H1 (cell line): ENCODE measurements around the gene ESR1. TPM values are rescaled to one million over a fixed set of nuclear protein-coding genes. Genes with fewer than 3 reads are reported as not detected.

Experiments used
- CTCF ChIA-PET: fragments of 300-600 bp; sonication (Branson Sonifier 250); formaldehyde crosslinking; loops from one replicate; lab custom pipeline; 2021; ENCODE audit not compliant: partially characterized antibody; lab: Charles Lee
- POLR2A ChIA-PET: fragments of 300-600 bp; sonication (Branson Sonifier 250); formaldehyde crosslinking; loops from one replicate; lab custom pipeline; 2021; ENCODE audit warnings: inconsistent platforms; ENCODE audit not compliant: partially characterized antibody; lab: Charles Lee
- DNase-seq, 2 experiments: peaks; one replicate each; pipeline versions ENCODE4 v3.0.0 to v3.0.0-alpha.2; 2010 to 2022; ENCODE audit warnings: low spot score in 2 of 2, low read depth in 1 of 2, mixed read lengths in 1 of 2
- FAIRE-seq: peaks from 2 replicates; lab custom pipeline; 2011; peaks lifted over from hg19 to GRCh38; lab: Jason Lieb, UNC
- H2AFZ ChIP-seq: 2 replicates; pipeline ENCODE4 v1.8.1; 2012; ENCODE audit warnings: low read length, inconsistent platforms
- H2AK5ac ChIP-seq: 2 replicates; pipeline ENCODE4 v1.6.1; 2013; ENCODE audit warnings: low read depth, low read length
- H2BK120ac ChIP-seq: replicated peaks from 2 replicates; pipeline ENCODE3; 2013; ENCODE audit warnings: low read depth, low read length, inconsistent platforms
- H2BK12ac ChIP-seq: 2 replicates; pipeline ENCODE4 v1.6.1; 2013; ENCODE audit warnings: low read depth, low read length
- H2BK15ac ChIP-seq: 2 replicates; pipeline ENCODE4 v1.6.1; 2013; ENCODE audit warnings: low read length
- H2BK20ac ChIP-seq: 2 replicates; pipeline ENCODE4 v1.6.1; 2013; ENCODE audit warnings: low read length
- H2BK5ac ChIP-seq: 2 replicates; pipeline ENCODE4 v1.6.1; 2013; ENCODE audit warnings: low read depth, low read length
- H3K14ac ChIP-seq: 2 replicates; pipeline ENCODE4 v1.6.1; 2013; ENCODE audit warnings: inconsistent platforms; ENCODE audit not compliant: insufficient read length
- H3K18ac ChIP-seq: 2 replicates; pipeline ENCODE4 v1.6.1; 2013; ENCODE audit warnings: low read length; ENCODE audit errors: extremely low read depth
- H3K23ac ChIP-seq: 2 replicates; pipeline ENCODE4 v1.6.1; 2013; ENCODE audit warnings: inconsistent platforms; ENCODE audit not compliant: insufficient read length
- H3K23me2 ChIP-seq: 2 replicates; pipeline ENCODE4 v1.6.1; 2013; ENCODE audit warnings: low read depth, low read length
- H3K27ac ChIP-seq: 2 replicates; pipeline ENCODE4 v1.6.1; 2011; ENCODE audit warnings: low read depth, low read length, inconsistent platforms
- H3K27me3 ChIP-seq, 4 experiments: replicated peaks in 1 of 4; 1 replicate in 1 of 4; 2 replicates in 3 of 4; pipeline versions ENCODE4 v1.6.1 to v1.8.1; 2011 to 2013; ENCODE audit warnings: low read length in 3 of 4, mild to moderate bottlenecking in 3 of 4, inconsistent platforms in 2 of 4, mixed read lengths in 2 of 4, moderate library complexity in 1 of 4; ENCODE audit not compliant: control insufficient read depth in 3 of 4, insufficient read depth in 3 of 4; ENCODE audit errors: extremely low read depth in 1 of 4
- H3K36me3 ChIP-seq, 4 experiments: 2 replicates each; pipeline versions ENCODE4 v1.6.1 to v1.8.1; 2011 to 2013; ENCODE audit warnings: mild to moderate bottlenecking in 4 of 4, low read length in 3 of 4, moderate library complexity in 2 of 4, control low read depth in 1 of 4, inconsistent platforms in 1 of 4; ENCODE audit not compliant: insufficient read depth in 4 of 4, control insufficient read depth in 2 of 4
- H3K4ac ChIP-seq: replicated peaks from 2 replicates; pipeline ENCODE3; 2013; ENCODE audit warnings: low read length, low read depth, mixed read lengths, inconsistent platforms; ENCODE audit not compliant: insufficient read length
- H3K4me1 ChIP-seq, 4 experiments: replicated peaks in 1 of 4; 1 replicate in 1 of 4; 2 replicates in 3 of 4; pipeline versions ENCODE4 v1.6.1 to v1.8.1; 2011 to 2013; ENCODE audit warnings: low read length in 3 of 4, inconsistent platforms in 2 of 4, mixed read lengths in 1 of 4; ENCODE audit not compliant: insufficient read depth in 4 of 4, control insufficient read depth in 3 of 4
- H3K4me2 ChIP-seq, 2 experiments: 2 replicates each; pipeline versions ENCODE4 v1.6.1 to v1.8.1; 2011 to 2013; ENCODE audit warnings: low read depth in 2 of 2, low read length in 2 of 2, control low read depth in 1 of 2, inconsistent platforms in 1 of 2, mild to moderate bottlenecking in 1 of 2; ENCODE audit not compliant: insufficient read depth in 1 of 2
- H3K4me3 ChIP-seq, 4 experiments: fragments of 200-600, 300-600 bp in 1 of 4; sonication (generic), shearing (Covaris generic), sonication (Bioruptor Twin) in 1 of 4; 2 replicates each; pipeline versions ENCODE4 v1.5.1 to v1.8.1; 2011 to 2016; ENCODE audit warnings: low read length in 4 of 4, low read depth in 3 of 4, control low read depth in 2 of 4, inconsistent platforms in 2 of 4, mild to moderate bottlenecking in 2 of 4, mixed read lengths in 1 of 4, moderate library complexity in 1 of 4; ENCODE audit not compliant: insufficient read depth in 2 of 4; ENCODE audit errors: extremely low read depth in 1 of 4
- H3K56ac ChIP-seq: replicated peaks from 2 replicates; pipeline ENCODE3; 2013; ENCODE audit warnings: low read depth, mild to moderate bottlenecking, mixed read lengths, low read length, inconsistent platforms; ENCODE audit not compliant: insufficient read length
- H3K79me1 ChIP-seq: 2 replicates; pipeline ENCODE4 v1.6.1; 2013; ENCODE audit warnings: low read depth, low read length, control low read depth
- H3K79me2 ChIP-seq, 2 experiments: 2 replicates each; pipeline versions ENCODE4 v1.6.1 to v1.8.1; 2012 to 2013; ENCODE audit warnings: low read length in 2 of 2, mild to moderate bottlenecking in 2 of 2, inconsistent platforms in 1 of 2; ENCODE audit not compliant: insufficient read depth in 2 of 2, control insufficient read depth in 1 of 2
- H3K9ac ChIP-seq, 4 experiments: replicated peaks in 1 of 4; 1 replicate in 1 of 4; 2 replicates in 3 of 4; pipeline versions ENCODE4 v1.6.1 to v1.8.1; 2011 to 2013; ENCODE audit warnings: low read depth in 3 of 4, low read length in 3 of 4, control low read depth in 2 of 4, mild to moderate bottlenecking in 2 of 4, moderate library complexity in 2 of 4, inconsistent platforms in 1 of 4; ENCODE audit errors: extremely low read depth in 1 of 4
- H3K9me3 ChIP-seq, 2 experiments: 2 replicates each; pipeline versions ENCODE4 v1.6.1 to v1.8.1; 2012 to 2013; ENCODE audit warnings: mild to moderate bottlenecking in 2 of 2, moderate library complexity in 2 of 2, control low read depth in 1 of 2, inconsistent platforms in 1 of 2, low read depth in 1 of 2, low read length in 1 of 2, mixed read lengths in 1 of 2; ENCODE audit not compliant: insufficient read depth in 2 of 2
- H4K20me1 ChIP-seq, 2 experiments: replicated peaks in 1 of 2; 2 replicates each; pipeline versions ENCODE3 to v1.8.1; 2011 to 2013; ENCODE audit warnings: inconsistent platforms in 2 of 2, low read length in 2 of 2, mild to moderate bottlenecking in 1 of 2; ENCODE audit not compliant: insufficient read depth in 2 of 2, control insufficient read depth in 1 of 2
- H4K5ac ChIP-seq: 2 replicates; pipeline ENCODE4 v1.6.1; 2013; ENCODE audit warnings: low read length, low read depth, mixed read lengths, inconsistent platforms; ENCODE audit not compliant: insufficient read length
- H4K8ac ChIP-seq: 2 replicates; pipeline ENCODE4 v1.8.0; 2013; ENCODE audit warnings: mild to moderate bottlenecking, moderate library complexity, low read length, inconsistent platforms; ENCODE audit not compliant: insufficient read depth; ENCODE audit errors: extremely low read depth
- H4K91ac ChIP-seq: replicated peaks from 2 replicates; pipeline ENCODE3; 2013; ENCODE audit warnings: low read length, mixed read lengths, inconsistent platforms; ENCODE audit not compliant: insufficient read length
- SP2 ChIP-seq: IDR thresholded peaks from 2 replicates; pipeline ENCODE4 v1.6.1; 2012; ENCODE audit warnings: mild to moderate bottlenecking, low read length, inconsistent platforms
- WGBS, 2 experiments: shearing (Covaris generic) in 1 of 2; methylation state at CpG; one replicate each; pipeline versions ENCODE4 v1.1.6 to v1.1.7; 2013 to 2015; ENCODE audit warnings: low lambda C conversion rate in 2 of 2, mixed read lengths in 2 of 2, inconsistent platforms in 1 of 2, low coverage in 1 of 2, missing lambda C conversion rate in 1 of 2; ENCODE audit not compliant: insufficient replicate concordance in 2 of 2, insufficient coverage in 1 of 2, insufficient read length in 1 of 2; ENCODE audit errors: extremely low coverage in 1 of 2, missing lambda C conversion rate in 1 of 2; 5-methylcytosine and 5-hydroxymethylcytosine counted together
- polyA plus RNA-seq, 7 experiments: library from polyadenylated mRNA; depleted of rRNA in 3 of 7; stranded (reverse) in 5 of 7; unstranded in 2 of 7; fragments of >200 nt in 5 of 7; fragments of 200-250 nt in 2 of 7; gene quantifications; 1 replicate in 5 of 7; 2 replicates in 1 of 7; 4 replicates in 1 of 7; pipeline versions ENCODE4 v1.2.1 to v1.2.3, GENCODE V29; 2011 to 2013; ENCODE audit warnings: missing spikeins in 2 of 7, mixed read lengths in 2 of 7
- total RNA-seq: library from RNA; stranded (reverse); fragmentation: NEBNext Ultra II Directional; extraction: Animal tissue kit (Norgen Biotek cat#: 25700); gene quantifications from 2 replicates; pipeline ENCODE4 v1.2.1, GENCODE V29; 2021
- TF ChIP-seq, protein P1 (sequence below), 3 experiments: IDR thresholded peaks; 1 replicate in 2 of 3; 2 replicates in 1 of 3; pipeline versions ENCODE4 v1.5.1 to v1.6.1; 2011; ENCODE audit warnings: low read length in 3 of 3, mild to moderate bottlenecking in 3 of 3, inconsistent platforms in 2 of 3, low read depth in 1 of 3, moderate library complexity in 1 of 3; ENCODE audit not compliant: insufficient read depth in 1 of 3; ENCODE audit errors: control extremely low read depth in 1 of 3

Gene ESR1
- total and polyA plus RNA-seq, 2 of the 8 experiments (the other 6 are each of a cell fraction or from before 2014, with no cell fraction given), result 0.03 to 0.17 TPM

DNA sequence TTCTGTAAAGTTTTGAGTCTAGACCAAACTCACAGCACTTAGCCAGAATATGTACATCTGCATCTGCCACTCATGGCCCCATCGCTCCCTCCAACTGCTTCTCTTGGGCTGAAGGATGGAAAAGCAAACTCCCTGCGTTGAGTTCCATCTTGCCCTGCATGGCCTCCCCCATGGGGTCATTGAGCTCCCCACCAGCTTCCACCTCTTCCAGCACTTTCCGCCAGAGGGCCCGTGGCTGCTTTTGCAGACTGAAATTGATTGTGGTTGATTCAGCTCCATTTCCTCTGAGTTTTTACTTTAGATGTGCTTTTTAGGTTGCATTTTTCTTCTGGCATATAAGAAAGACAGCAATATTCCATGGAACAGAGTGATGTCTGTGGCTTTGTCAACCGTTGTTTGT is 263.1 kb downstream of the ESR1 start:
- Histone ChIP-seq H2BK15ac (no peak overlapping the region), H4K91ac (no peak overlapping the region), H2AK5ac (no peak overlapping the region), H3K4me1 (peaks cover 0 to 5% (median 1%) of the 10 kb centered on the region in 4 experiments; a peak in 2 of 7 replicates), H3K14ac (no peak overlapping the region), H4K5ac (no peak overlapping the region), H3K27me3 (no peaks in the 10 kb centered on the region), H3K4ac (no peak overlapping the region), H2BK12ac (no peak overlapping the region), H3K4me2 (no peak overlapping the region), H2BK20ac (no peak overlapping the region), H3K79me1 (no peaks in the 10 kb centered on the region), H3K56ac (no peak overlapping the region), H3K36me3 (no peaks in the 10 kb centered on the region), H4K8ac (peak overlapping the region; percentile 35; the same call in 1 of the 2 replicates), H3K23ac (no peak overlapping the region), H3K23me2 (no peaks in the 10 kb centered on the region), H2AFZ (no peak overlapping the region), H2BK5ac (no peak overlapping the region), H3K9me3 (peaks cover 5 to 8% of the 10 kb centered on the region in 2 experiments; a peak in 3 of 4 replicates), H2BK120ac (no peak overlapping the region), H3K79me2 (no peaks in the 10 kb centered on the region), H3K9ac (no peak overlapping the region), H3K4me3 (no peak overlapping the region), H4K20me1 (no peaks in the 10 kb centered on the region), H3K18ac (no peak overlapping the region), H3K27ac (no peak overlapping the region)
- DNase-seq, result no peak
- POLR2A ChIA-PET, result no interaction called here
- TF ChIP-seq, protein P1, sequence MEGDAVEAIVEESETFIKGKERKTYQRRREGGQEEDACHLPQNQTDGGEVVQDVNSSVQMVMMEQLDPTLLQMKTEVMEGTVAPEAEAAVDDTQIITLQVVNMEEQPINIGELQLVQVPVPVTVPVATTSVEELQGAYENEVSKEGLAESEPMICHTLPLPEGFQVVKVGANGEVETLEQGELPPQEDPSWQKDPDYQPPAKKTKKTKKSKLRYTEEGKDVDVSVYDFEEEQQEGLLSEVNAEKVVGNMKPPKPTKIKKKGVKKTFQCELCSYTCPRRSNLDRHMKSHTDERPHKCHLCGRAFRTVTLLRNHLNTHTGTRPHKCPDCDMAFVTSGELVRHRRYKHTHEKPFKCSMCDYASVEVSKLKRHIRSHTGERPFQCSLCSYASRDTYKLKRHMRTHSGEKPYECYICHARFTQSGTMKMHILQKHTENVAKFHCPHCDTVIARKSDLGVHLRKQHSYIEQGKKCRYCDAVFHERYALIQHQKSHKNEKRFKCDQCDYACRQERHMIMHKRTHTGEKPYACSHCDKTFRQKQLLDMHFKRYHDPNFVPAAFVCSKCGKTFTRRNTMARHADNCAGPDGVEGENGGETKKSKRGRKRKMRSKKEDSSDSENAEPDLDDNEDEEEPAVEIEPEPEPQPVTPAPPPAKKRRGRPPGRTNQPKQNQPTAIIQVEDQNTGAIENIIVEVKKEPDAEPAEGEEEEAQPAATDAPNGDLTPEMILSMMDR (IDR thresholded peaks at IDR 0.05; ENCODE audit: control extremely low read depth in 1 of 3, insufficient read depth in 1 of 3, low read depth in 1 of 3, low read length in 3 of 3), result peak in 2 of 3 experiments; percentile 1 to 4; a peak in 1 of 4 replicates
- TF ChIP-seq SP2, result no peak
- WGBS, 2 experiments, result 94% methylated on average over 5 of the region's 5 CpGs; no CpG with 5 or more reads in 1 of the 2 experiments
- CTCF ChIA-PET, result interaction anchor here (1.2 to 3.4 kb wide), 3 partner anchors 9 to 54 kb away, joined by 4 to 19 read pairs (median 6); no protein-coding TSS in a partner anchor
- FAIRE-seq, result no peak
